K562 (cell line): ENCODE data around the gene ZC3H10. TPM values are rescaled to one million over a fixed set of nuclear protein-coding genes. Genes with fewer than 3 reads are reported as not detected.

Experiments used
- ATF2 ChIP-seq: sonication (generic); formaldehyde crosslinking; IDR thresholded peaks from 2 replicates; pipeline ENCODE4 v1.8.1; 2022; ENCODE audit warnings: missing genetic modification reagents
- CBX5 ChIP-seq: IDR thresholded peaks from 2 replicates; pipeline ENCODE4 v1.6.1; 2014; ENCODE audit warnings: low read depth, borderline replicate concordance
- FOS ChIP-seq: IDR thresholded peaks from 3 replicates; pipeline ENCODE4 v1.6.1; 2011; ENCODE audit not compliant: insufficient read length; ENCODE audit errors: extremely low read depth
- GABPA ChIP-seq: fragments of 200-800 bp; sonication (Bioruptor generic); conservative IDR thresholded peaks from 2 replicates; pipeline ENCODE4 v1.6.1; 2016; ENCODE audit warnings: low read depth, missing genetic modification characterization, missing compliant biosample characterization
- HDAC3 ChIP-seq: fragments of 450-650 bp; IDR thresholded peaks from 2 replicates; pipeline ENCODE4 v1.6.1; 2018; ENCODE audit warnings: borderline replicate concordance, mild to moderate bottlenecking, moderate library complexity; ENCODE audit not compliant: partially characterized antibody
- NCOA6 ChIP-seq: fragments of 450-650 bp; IDR thresholded peaks from 2 replicates; pipeline ENCODE4 v1.6.1; 2017; ENCODE audit warnings: mild to moderate bottlenecking
- NFE2 ChIP-seq: IDR thresholded peaks from 2 replicates; pipeline ENCODE4 v1.6.1; 2014; ENCODE audit warnings: antibody characterized with exemption, low read depth
- NR1H2 ChIP-seq: sonication (generic); formaldehyde crosslinking; IDR thresholded peaks from 2 replicates; pipeline ENCODE4 v1.4.0; 2020; ENCODE audit warnings: mild to moderate bottlenecking, missing genetic modification reagents
- POLR2G ChIP-seq: fragments of 200-400 bp; formaldehyde crosslinking; IDR thresholded peaks from 2 replicates; pipeline ENCODE4 v1.6.1; 2017; ENCODE audit warnings: low read depth, mild to moderate bottlenecking, antibody characterized with exemption, low read length, moderate library complexity
- SETDB1 ChIP-seq: IDR thresholded peaks from one replicate; pipeline ENCODE4 v1.6.1; 2012; ENCODE audit warnings: low read length, control low read depth, inconsistent platforms
- SPI1 ChIP-seq: IDR thresholded peaks from 2 replicates; pipeline ENCODE4 v1.6.1; 2011; ENCODE audit warnings: low read depth, low read length, control low read depth, borderline replicate concordance
- SRSF1 ChIP-seq: fragments of 200-400 bp; formaldehyde crosslinking; IDR thresholded peaks from 2 replicates; pipeline ENCODE4 v1.6.1; 2017; ENCODE audit warnings: mild to moderate bottlenecking, low read depth, low read length, moderate library complexity
- TEAD1 ChIP-seq, 2 experiments: fragments of 450-650 bp in 1 of 2; sonication (generic) in 1 of 2; formaldehyde crosslinking; IDR thresholded peaks; 2 replicates each; pipeline versions ENCODE4 v1.4.0 to v1.8.0; 2020 to 2022; ENCODE audit warnings: mild to moderate bottlenecking in 2 of 2, missing genetic modification reagents in 1 of 2
- THRB ChIP-seq: fragments of 450-650 bp; formaldehyde crosslinking; conservative IDR thresholded peaks from 2 replicates; pipeline ENCODE4 v1.4.0; 2022; ENCODE audit warnings: mild to moderate bottlenecking, missing genetic modification characterization
- ZC3H11A ChIP-seq: IDR thresholded peaks from 2 replicates; pipeline ENCODE4 v1.6.1; 2012; ENCODE audit warnings: low read depth, low read length, improper control_type of control experiment
- ZNF165 ChIP-seq: fragments of 250-450 bp; sonication (Bioruptor Pico); IDR thresholded peaks from 2 replicates; pipeline ENCODE4 v1.4.0; 2020; ENCODE audit warnings: borderline replicate concordance
- ZNF77 ChIP-seq: fragments of 250-450 bp; sonication (Bioruptor Pico); IDR thresholded peaks from 2 replicates; pipeline ENCODE4 v1.5.0; 2020
- polyA plus RNA-seq, 8 experiments: library from polyadenylated mRNA; depleted of rRNA in 4 of 8; stranded (reverse) in 5 of 8; unstranded in 3 of 8; fragments of >200 nt; fragmentation: Nextera tagmentation in 2 of 8; fragmentation: Illumina TruSeq in 1 of 8; extraction: Ambion mirVana in 2 of 8; extraction: Trizol in 1 of 8; gene quantifications; 2 replicates each; pipeline versions ENCODE4 v1.2.1 to v1.2.3, GENCODE V29; 2011 to 2014; ENCODE audit warnings: inconsistent platforms in 1 of 8, missing spikeins in 1 of 8
- total RNA-seq, 7 experiments: library from RNA; depleted of rRNA in 6 of 7; stranded (reverse); fragments of >200 nt in 6 of 7; fragmentation: Illumina TruSeq in 2 of 7; extraction: Trizol in 2 of 7; gene quantifications; 2 replicates each; pipeline versions ENCODE4 v1.2.1 to v1.2.3, GENCODE V29; 2011 to 2021; ENCODE audit warnings: low replicate concordance in 1 of 7
- TF ChIP-seq, protein P1 (sequence below): sonication (generic); formaldehyde crosslinking; IDR thresholded peaks from 2 replicates; pipeline ENCODE4 v1.8.0; 2022; ENCODE audit warnings: mild to moderate bottlenecking, missing genetic modification reagents, borderline replicate concordance
- TF ChIP-seq, protein P2 (sequence below): fragments of 250-450 bp; sonication (Bioruptor Pico); IDR thresholded peaks from 2 replicates; pipeline ENCODE4 v1.4.0; 2020; ENCODE audit warnings: mild to moderate bottlenecking, moderate library complexity

ZC3H10 gene
- total and polyA plus RNA-seq, 9 of the 15 experiments (the other 6 are each of a cell fraction or from before 2014, with no cell fraction given): 0.31 to 4.1 (median 1.6) TPM

GRCh38 chr12:56158029-56158925, 40.2 kb downstream of the ZC3H10 start, which contains the start of gene MYL6 (continued):
- no peak for TF ChIP-seq NR1H2 (CRISPR knock-in tag)
- no peak for TF ChIP-seq SETDB1
- TF ChIP-seq NCOA6: no peak
- TF ChIP-seq, protein P1, sequence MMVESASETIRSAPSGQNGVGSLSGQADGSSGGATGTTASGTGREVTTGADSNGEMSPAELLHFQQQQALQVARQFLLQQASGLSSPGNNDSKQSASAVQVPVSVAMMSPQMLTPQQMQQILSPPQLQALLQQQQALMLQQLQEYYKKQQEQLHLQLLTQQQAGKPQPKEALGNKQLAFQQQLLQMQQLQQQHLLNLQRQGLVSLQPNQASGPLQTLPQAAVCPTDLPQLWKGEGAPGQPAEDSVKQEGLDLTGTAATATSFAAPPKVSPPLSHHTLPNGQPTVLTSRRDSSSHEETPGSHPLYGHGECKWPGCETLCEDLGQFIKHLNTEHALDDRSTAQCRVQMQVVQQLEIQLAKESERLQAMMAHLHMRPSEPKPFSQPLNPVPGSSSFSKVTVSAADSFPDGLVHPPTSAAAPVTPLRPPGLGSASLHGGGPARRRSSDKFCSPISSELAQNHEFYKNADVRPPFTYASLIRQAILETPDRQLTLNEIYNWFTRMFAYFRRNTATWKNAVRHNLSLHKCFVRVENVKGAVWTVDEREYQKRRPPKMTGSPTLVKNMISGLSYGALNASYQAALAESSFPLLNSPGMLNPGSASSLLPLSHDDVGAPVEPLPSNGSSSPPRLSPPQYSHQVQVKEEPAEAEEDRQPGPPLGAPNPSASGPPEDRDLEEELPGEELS (CRISPR knock-in tag): 0 out of 2 replicates have a peak, but pooled peaks have one; percentile 47
- peak; percentile 50; the same call in 1 of the 2 replicates for TF ChIP-seq GABPA
- no peak for TF ChIP-seq HDAC3
- peak; percentile 99 for TF ChIP-seq THRB (CRISPR knock-in tag)
- no peak for TF ChIP-seq SRSF1
- peak; percentile 54; the same call in 1 of the 2 replicates for TF ChIP-seq ZNF165 (CRISPR knock-in tag)
- TF ChIP-seq POLR2G: peak; percentile 93
- TF ChIP-seq FOS: peak; percentile 39
- TF ChIP-seq ZC3H11A: no peak
- TF ChIP-seq ATF2 (CRISPR knock-in tag): peak; percentile 97
- 0 out of 2 replicates have a peak, but pooled peaks have one; percentile 2 for TF ChIP-seq NFE2
- TF ChIP-seq ZNF77 (CRISPR knock-in tag): no peak
- TF ChIP-seq, protein P2, sequence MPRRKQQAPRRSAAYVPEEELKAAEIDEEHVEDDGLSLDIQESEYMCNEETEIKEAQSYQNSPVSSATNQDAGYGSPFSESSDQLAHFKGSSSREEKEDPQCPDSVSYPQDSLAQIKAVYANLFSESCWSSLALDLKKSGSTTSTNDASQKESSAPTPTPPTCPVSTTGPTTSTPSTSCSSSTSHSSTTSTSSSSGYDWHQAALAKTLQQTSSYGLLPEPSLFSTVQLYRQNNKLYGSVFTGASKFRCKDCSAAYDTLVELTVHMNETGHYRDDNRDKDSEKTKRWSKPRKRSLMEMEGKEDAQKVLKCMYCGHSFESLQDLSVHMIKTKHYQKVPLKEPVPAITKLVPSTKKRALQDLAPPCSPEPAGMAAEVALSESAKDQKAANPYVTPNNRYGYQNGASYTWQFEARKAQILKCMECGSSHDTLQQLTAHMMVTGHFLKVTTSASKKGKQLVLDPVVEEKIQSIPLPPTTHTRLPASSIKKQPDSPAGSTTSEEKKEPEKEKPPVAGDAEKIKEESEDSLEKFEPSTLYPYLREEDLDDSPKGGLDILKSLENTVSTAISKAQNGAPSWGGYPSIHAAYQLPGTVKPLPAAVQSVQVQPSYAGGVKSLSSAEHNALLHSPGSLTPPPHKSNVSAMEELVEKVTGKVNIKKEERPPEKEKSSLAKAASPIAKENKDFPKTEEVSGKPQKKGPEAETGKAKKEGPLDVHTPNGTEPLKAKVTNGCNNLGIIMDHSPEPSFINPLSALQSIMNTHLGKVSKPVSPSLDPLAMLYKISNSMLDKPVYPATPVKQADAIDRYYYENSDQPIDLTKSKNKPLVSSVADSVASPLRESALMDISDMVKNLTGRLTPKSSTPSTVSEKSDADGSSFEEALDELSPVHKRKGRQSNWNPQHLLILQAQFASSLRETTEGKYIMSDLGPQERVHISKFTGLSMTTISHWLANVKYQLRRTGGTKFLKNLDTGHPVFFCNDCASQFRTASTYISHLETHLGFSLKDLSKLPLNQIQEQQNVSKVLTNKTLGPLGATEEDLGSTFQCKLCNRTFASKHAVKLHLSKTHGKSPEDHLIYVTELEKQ: 0 out of 2 replicates have a peak, but pooled peaks have one; percentile 11
- no peak; a peak in 1 of 4 replicates for TF ChIP-seq TEAD1 (CRISPR knock-in tag; IDR thresholded peaks at IDR 0.05)
- no peak for TF ChIP-seq CBX5
- TF ChIP-seq SPI1: peak; percentile 91
